ENCODE measurements around the gene SF1. TPM values are rescaled to one million over a fixed set of nuclear protein-coding genes. Genes with fewer than 3 reads are reported as not detected.

Gene SF1
- total and polyA plus RNA-seq, 2 of the 4 experiments (the other 2 are of a cell fraction) = 56.8 to 88.0 TPM

- WGBS, 2 experiments (ENCODE audit: extremely low coverage in 2 of 2, insufficient read length in 1 of 2) = 86% methylated on average over 14 of the region's 30 CpGs; no CpG with 5 or more reads in 1 of the 2 experiments
- no peak overlapping the region for H4K5ac ChIP-seq (ENCODE audit: low read depth, low read length)
- no TSS peak for BruUV-seq (replicated peaks)
- no peak overlapping the region for H3K14ac ChIP-seq (replicated peaks; ENCODE audit: low read depth, low read length)
- POLR2A ChIA-PET (ENCODE audit: unreplicated experiment) = no interaction called here
- H2BK20ac ChIP-seq (ENCODE audit: low read depth, low read length) = no peak overlapping the region
- in situ Hi-C loops (cut with MboI; ENCODE audit: low sequenced_read_pairs) = no loop called here
- intact Hi-C loops (cut with micrococcal nuclease) = no loop called here
- TF ChIP-seq CHD1 (IDR thresholded peaks at IDR 0.05; ENCODE audit: low read depth, low read length) (no peak), ELK1 (IDR thresholded peaks at IDR 0.05; ENCODE audit: borderline replicate concordance, low read depth, low read length) (no peak), RFX5 (IDR thresholded peaks at IDR 0.05; ENCODE audit: low read depth, low read length) (no peak), MXI1 (IDR thresholded peaks at IDR 0.05; ENCODE audit: borderline replicate concordance, low read depth, low read length) (no peak), CEBPB (IDR thresholded peaks at IDR 0.05; ENCODE audit: low read depth, low read length) (no peak), RAD21 (IDR thresholded peaks at IDR 0.05; ENCODE audit: low read length) (no peak), MAFK (IDR thresholded peaks at IDR 0.05; ENCODE audit: low read depth, low read length) (no peak), FOS (IDR thresholded peaks at IDR 0.05; ENCODE audit: low read depth, low read length) (no peak), USF2 (IDR thresholded peaks at IDR 0.05; ENCODE audit: low read depth, low read length) (no peak), RCOR1 (IDR thresholded peaks at IDR 0.05; ENCODE audit: insufficient replicate concordance, low read length) (no peak), POLR2A (IDR thresholded peaks at IDR 0.05; ENCODE audit: low read depth, low read length) (no peak), MAZ (IDR thresholded peaks at IDR 0.05; ENCODE audit: borderline replicate concordance, low read depth, low read length) (no peak), BHLHE40 (IDR thresholded peaks at IDR 0.05; ENCODE audit: low read depth, low read length) (no peak), SMC3 (IDR thresholded peaks at IDR 0.05; ENCODE audit: low read depth, low read length) (no peak)
- TF ChIP-seq, protein P1, sequence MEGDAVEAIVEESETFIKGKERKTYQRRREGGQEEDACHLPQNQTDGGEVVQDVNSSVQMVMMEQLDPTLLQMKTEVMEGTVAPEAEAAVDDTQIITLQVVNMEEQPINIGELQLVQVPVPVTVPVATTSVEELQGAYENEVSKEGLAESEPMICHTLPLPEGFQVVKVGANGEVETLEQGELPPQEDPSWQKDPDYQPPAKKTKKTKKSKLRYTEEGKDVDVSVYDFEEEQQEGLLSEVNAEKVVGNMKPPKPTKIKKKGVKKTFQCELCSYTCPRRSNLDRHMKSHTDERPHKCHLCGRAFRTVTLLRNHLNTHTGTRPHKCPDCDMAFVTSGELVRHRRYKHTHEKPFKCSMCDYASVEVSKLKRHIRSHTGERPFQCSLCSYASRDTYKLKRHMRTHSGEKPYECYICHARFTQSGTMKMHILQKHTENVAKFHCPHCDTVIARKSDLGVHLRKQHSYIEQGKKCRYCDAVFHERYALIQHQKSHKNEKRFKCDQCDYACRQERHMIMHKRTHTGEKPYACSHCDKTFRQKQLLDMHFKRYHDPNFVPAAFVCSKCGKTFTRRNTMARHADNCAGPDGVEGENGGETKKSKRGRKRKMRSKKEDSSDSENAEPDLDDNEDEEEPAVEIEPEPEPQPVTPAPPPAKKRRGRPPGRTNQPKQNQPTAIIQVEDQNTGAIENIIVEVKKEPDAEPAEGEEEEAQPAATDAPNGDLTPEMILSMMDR (conservative IDR thresholded peaks at IDR 0.05; ENCODE audit: low read depth, low read length) = no peak; the same call in 1 of the 2 replicates
- H2BK15ac ChIP-seq (ENCODE audit: low read depth, low read length) = no peak overlapping the region
- no peak overlapping the region for H2AK5ac ChIP-seq (ENCODE audit: low read depth, low read length)
- H3K4me2 ChIP-seq (ENCODE audit: low read depth, low read length) = no peak overlapping the region
- dilution Hi-C loops (cut with HindIII; ENCODE audit: low sequenced_read_pairs, unreplicated experiment) = no loop called here
- H3K18ac ChIP-seq (ENCODE audit: low read depth, low read length) = no peak overlapping the region
- CTCF ChIA-PET = no interaction called here
- DNase-seq = no peak
- peaks cover 37 to 79% of the 10 kb centered on the region in 2 experiments for H3K79me1 ChIP-seq (ENCODE audit: low read depth in 1 of 2, low read length in 2 of 2)
- no peak overlapping the region for H3K56ac ChIP-seq (ENCODE audit: extremely low read depth, insufficient read depth, low read length)
- no peak overlapping the region for H3K4me3 ChIP-seq (ENCODE audit: insufficient read depth, low read depth, low read length)
- H3K9me3 ChIP-seq (ENCODE audit: control insufficient read depth, insufficient read depth, low read length) = no peaks in the 10 kb centered on the region
- H4K91ac ChIP-seq (ENCODE audit: insufficient read depth, low read depth, low read length) = no peak overlapping the region
- H2BK120ac ChIP-seq (ENCODE audit: low read depth, low read length) = no peak overlapping the region
- H2AFZ ChIP-seq (replicated peaks; ENCODE audit: low read length, poor library complexity) = no peak overlapping the region
- peaks cover 82% of the 10 kb centered on the region for H3K36me3 ChIP-seq (ENCODE audit: control insufficient read depth, insufficient read depth, low read length)
- H4K20me1 ChIP-seq (ENCODE audit: insufficient read depth, low read length) = peaks cover 72% of the 10 kb centered on the region
- ATAC-seq (ENCODE audit: low read depth) = no peak
- H3K9me1 ChIP-seq (ENCODE audit: insufficient read depth, low read length) = peaks cover 14% of the 10 kb centered on the region; the same call in 1 of the 2 replicates
- H2BK5ac ChIP-seq (ENCODE audit: low read depth, low read length, poor library complexity, severe bottlenecking) = no peak overlapping the region
- H3K23ac ChIP-seq (ENCODE audit: low read depth, low read length) = no peak overlapping the region
- H4K8ac ChIP-seq (ENCODE audit: low read depth in 2 of 2, low read length in 2 of 2) = no peak overlapping the region
- H3K4ac ChIP-seq (ENCODE audit: low read depth, low read length) = no peak overlapping the region
- no peak overlapping the region for H2AK9ac ChIP-seq (replicated peaks; ENCODE audit: low read depth, low read length, poor library complexity)
- H3K27ac ChIP-seq (ENCODE audit: insufficient read depth, low read length) = no peak overlapping the region
- no peak overlapping the region for H3K9ac ChIP-seq (ENCODE audit: low read depth, low read length)
- peaks cover 15% of the 10 kb centered on the region for H3K4me1 ChIP-seq (ENCODE audit: control insufficient read depth, insufficient read depth, low read length)
- H3K27me3 ChIP-seq (ENCODE audit: control insufficient read depth, insufficient read depth, low read length) = no peaks in the 10 kb centered on the region
Measured at GRCh38 chr11:64765291-64765850, 13.0 kb downstream of the SF1 start.
